Loucy (cell line): ENCODE data around the gene CC2D1A.
A peak's percentile ranks its signal among the peaks of the same experiment; 100 is the strongest.

Experiments
- H2AFZ ChIP-seq: fragments of 200-600 bp; sonication (generic); 2 replicates; pipeline ENCODE4 v1.6.0; 2016; ENCODE audit warnings: antibody characterized with exemption, mild to moderate bottlenecking, low read length, moderate library complexity
- H3F3A ChIP-seq: fragments of 200-600 bp; 2 replicates; pipeline ENCODE4 v1.6.0; 2016; ENCODE audit warnings: antibody characterized with exemption, low read depth, mild to moderate bottlenecking
- H3K27me3 ChIP-seq: fragments of 200-600 bp; sonication (generic); 2 replicates; pipeline ENCODE4 v1.6.1; 2014; ENCODE audit warnings: low read length, mild to moderate bottlenecking; ENCODE audit not compliant: insufficient read depth, poor library complexity, severe bottlenecking
- H3K36me3 ChIP-seq: fragments of 200-600 bp; sonication (generic); 2 replicates; pipeline ENCODE4 v1.6.1; 2016; ENCODE audit warnings: low read length; ENCODE audit not compliant: insufficient read depth
- H3K4me1 ChIP-seq: fragments of 200-600 bp; sonication (generic); 2 replicates; pipeline ENCODE4 v1.5.1; 2014; ENCODE audit warnings: low read length, mild to moderate bottlenecking; ENCODE audit not compliant: insufficient read depth, poor library complexity, severe bottlenecking
- H3K4me2 ChIP-seq: fragments of 200-600 bp; sonication (generic); 2 replicates; pipeline ENCODE4 v1.6.0; 2014; ENCODE audit warnings: antibody characterized with exemption, low read length, low read depth, mild to moderate bottlenecking; ENCODE audit not compliant: poor library complexity, severe bottlenecking
- H3K4me3 ChIP-seq: fragments of 200-600 bp; sonication (generic); 2 replicates; pipeline ENCODE4 v1.5.1; 2014; ENCODE audit warnings: low read length, mild to moderate bottlenecking, mixed read lengths; ENCODE audit not compliant: poor library complexity, severe bottlenecking
- H3K79me2 ChIP-seq: fragments of 200-600 bp; sonication (generic); 2 replicates; pipeline ENCODE4 v1.6.1; 2014; ENCODE audit warnings: low read length; ENCODE audit not compliant: insufficient read depth
- H3K9ac ChIP-seq: fragments of 200-600 bp; sonication (generic); 2 replicates; pipeline ENCODE4 v1.6.0; 2014; ENCODE audit warnings: mild to moderate bottlenecking, low read depth, low read length, moderate library complexity; ENCODE audit not compliant: poor library complexity, severe bottlenecking
- H3K9me2 ChIP-seq: fragments of 200-600 bp; sonication (generic); replicated peaks from 2 replicates; pipeline ENCODE4 v1.6.1; 2016; ENCODE audit warnings: low read depth, low read length, mixed read lengths
- H3K9me3 ChIP-seq: fragments of 200-600 bp; sonication (generic); 2 replicates; pipeline ENCODE4 v1.6.1; 2014; ENCODE audit warnings: mild to moderate bottlenecking, antibody characterized with exemption, low read length, low read depth; ENCODE audit not compliant: insufficient read depth
- H4K20me1 ChIP-seq: fragments of 200-600 bp; sonication (generic); 2 replicates; pipeline ENCODE4 v1.6.0; 2014; ENCODE audit warnings: antibody characterized with exemption, low read length, mild to moderate bottlenecking; ENCODE audit not compliant: insufficient read depth, poor library complexity, severe bottlenecking
- EZH2phosphoT487 ChIP-seq: fragments of 200-600 bp; IDR thresholded peaks from 2 replicates; pipeline ENCODE4 v1.6.1; 2018; ENCODE audit warnings: antibody characterized with exemption, mild to moderate bottlenecking, moderate library complexity, borderline replicate concordance
- TF ChIP-seq, protein P1 (sequence below): fragments of 200-600 bp; sonication (generic); conservative IDR thresholded peaks from 2 replicates; pipeline ENCODE4 v1.5.1; 2014; ENCODE audit warnings: mild to moderate bottlenecking, antibody characterized with exemption, low read length

CC2D1A gene

DNA sequence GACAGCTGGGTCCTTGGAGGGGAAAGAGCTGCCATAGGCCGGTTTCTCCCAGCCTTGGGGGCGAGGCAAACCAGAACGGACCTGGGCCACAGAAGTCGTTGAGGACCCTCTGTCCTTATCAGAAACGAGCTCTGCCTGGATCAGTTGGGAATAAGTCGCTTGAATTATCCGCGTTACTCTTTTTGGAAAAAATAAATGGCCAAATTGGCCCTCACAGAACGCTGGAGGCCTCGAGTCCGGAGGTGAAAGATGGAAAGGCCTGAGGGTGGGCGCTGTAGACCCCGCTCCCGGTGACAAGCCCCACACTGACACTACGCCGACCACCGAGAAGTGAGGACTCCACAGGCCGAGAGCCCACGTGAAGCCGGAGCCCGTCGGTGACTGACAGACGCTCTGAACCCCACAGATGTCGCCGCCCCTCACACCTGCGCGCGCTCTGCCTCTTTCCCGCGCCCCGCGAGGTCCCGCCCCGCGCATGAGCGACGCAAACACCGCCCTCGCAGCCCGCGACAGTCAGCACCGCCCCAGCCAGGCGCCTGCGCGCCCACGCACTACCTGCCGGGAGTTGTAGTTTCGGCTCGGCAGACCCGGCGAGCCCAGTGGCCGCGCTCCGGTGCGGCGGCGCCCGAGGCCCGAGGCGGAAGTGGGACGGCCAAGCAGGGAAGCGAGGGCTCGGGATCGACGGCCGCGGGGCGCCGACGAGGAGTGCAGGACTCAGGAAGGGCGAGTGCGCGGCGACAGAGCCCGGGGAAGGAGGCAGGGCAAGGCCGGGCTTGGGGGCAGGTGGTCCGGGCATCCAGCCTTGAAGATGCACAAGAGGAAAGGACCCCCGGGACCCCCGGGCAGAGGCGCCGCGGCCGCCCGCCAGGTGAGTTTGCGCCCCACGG is at the start of gene CC2D1A, which contains the start of gene BRME1:
TSS of gene CC2D1A (plus strand) at position 568 of the 887 bp plus-strand sequence. CDS start at position 809, 241 bp downstream.
TSS of gene BRME1 (minus strand) at position 484 of the 887 bp plus-strand sequence. CDS start 1,225 bp downstream, outside the sequence.
- peaks cover 25% of the 10 kb centered on the region for H3K4me1 ChIP-seq
- H3K9ac ChIP-seq = peak within 1 kb of the TSS; percentile 79
- peak within 1 kb of the TSS; percentile 55 for H2AFZ ChIP-seq
- H3K9me3 ChIP-seq = no peaks in the 10 kb centered on the region
- no peaks in the 10 kb centered on the region for H3K9me2 ChIP-seq
- H3K79me2 ChIP-seq = peaks cover 36% of the 10 kb centered on the region
- TF ChIP-seq EZH2phosphoT487 = no peak
- TF ChIP-seq, protein P1, sequence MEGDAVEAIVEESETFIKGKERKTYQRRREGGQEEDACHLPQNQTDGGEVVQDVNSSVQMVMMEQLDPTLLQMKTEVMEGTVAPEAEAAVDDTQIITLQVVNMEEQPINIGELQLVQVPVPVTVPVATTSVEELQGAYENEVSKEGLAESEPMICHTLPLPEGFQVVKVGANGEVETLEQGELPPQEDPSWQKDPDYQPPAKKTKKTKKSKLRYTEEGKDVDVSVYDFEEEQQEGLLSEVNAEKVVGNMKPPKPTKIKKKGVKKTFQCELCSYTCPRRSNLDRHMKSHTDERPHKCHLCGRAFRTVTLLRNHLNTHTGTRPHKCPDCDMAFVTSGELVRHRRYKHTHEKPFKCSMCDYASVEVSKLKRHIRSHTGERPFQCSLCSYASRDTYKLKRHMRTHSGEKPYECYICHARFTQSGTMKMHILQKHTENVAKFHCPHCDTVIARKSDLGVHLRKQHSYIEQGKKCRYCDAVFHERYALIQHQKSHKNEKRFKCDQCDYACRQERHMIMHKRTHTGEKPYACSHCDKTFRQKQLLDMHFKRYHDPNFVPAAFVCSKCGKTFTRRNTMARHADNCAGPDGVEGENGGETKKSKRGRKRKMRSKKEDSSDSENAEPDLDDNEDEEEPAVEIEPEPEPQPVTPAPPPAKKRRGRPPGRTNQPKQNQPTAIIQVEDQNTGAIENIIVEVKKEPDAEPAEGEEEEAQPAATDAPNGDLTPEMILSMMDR = no peak
- no peaks in the 10 kb centered on the region for H3K36me3 ChIP-seq
- no peaks in the 10 kb centered on the region for H3F3A ChIP-seq
- peaks cover 1% of the 10 kb centered on the region for H4K20me1 ChIP-seq
- H3K4me2 ChIP-seq = peak within 1 kb of the TSS; percentile 80
- H3K4me3 ChIP-seq = peak within 1 kb of the TSS; percentile 83
- no peaks in the 10 kb centered on the region for H3K27me3 ChIP-seq

DNA sequence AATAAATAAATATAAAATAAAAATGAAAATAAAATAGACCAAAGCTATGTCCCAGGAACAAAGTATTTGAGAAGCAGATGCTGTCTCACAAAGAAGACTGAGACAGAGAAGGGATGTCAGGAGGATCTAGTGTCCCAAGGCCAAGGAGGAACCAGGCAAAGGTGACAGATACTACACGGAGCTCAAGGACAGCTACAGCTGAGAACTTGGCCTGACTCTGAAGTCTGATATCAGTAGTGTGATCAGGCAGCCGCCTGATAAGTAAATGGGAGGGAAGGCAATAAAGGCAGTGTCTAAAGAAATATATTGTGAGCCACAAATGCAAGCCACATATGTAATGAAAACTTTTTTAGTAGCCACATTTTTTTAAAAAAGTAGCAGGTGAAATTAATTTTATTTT is 49.5 kb upstream of the CC2D1A start:
- Histone ChIP-seq H3K4me3 (no peak overlapping the region), H3K79me2 (no peaks in the 10 kb centered on the region), H3K9me3 (no peaks in the 10 kb centered on the region), H3K36me3 (no peaks in the 10 kb centered on the region), H3K4me2 (no peak overlapping the region), H3K9me2 (no peaks in the 10 kb centered on the region), H3K4me1 (peaks cover 4% of the 10 kb centered on the region), H3K27me3 (no peaks in the 10 kb centered on the region), H2AFZ (no peak overlapping the region), H4K20me1 (no peaks in the 10 kb centered on the region), H3F3A (no peaks in the 10 kb centered on the region), H3K9ac (no peak overlapping the region)
- TF ChIP-seq, protein P1 = no peak
- TF ChIP-seq EZH2phosphoT487 = no peak

DNA sequence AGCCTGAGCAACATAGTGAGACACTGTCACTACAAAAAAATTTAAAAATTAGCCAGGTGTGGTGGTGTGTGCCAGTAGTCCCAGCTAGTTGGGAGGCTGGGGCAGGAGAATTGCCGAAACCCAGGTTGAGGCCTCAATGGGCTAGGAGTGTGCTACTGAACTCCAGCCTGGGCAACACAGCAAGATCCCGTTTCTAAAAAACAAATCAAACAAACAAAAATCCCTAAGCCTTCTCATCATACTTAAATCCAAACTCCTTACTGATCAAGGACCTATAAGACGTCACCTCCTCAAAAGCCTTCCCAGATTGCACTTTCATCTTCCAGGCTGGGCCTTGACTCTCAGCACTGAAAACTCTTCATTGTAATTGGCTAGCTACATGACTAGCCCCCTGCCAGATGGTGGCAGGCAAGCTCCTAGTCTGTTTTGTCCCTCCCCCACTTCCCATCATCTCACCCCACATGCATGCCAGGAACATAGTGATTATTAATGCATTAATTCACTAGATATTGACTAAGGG is 46.6 kb upstream of the CC2D1A start:
- no peaks in the 10 kb centered on the region for H3K36me3 ChIP-seq
- no peak for TF ChIP-seq EZH2phosphoT487
- TF ChIP-seq, protein P1 = peak; percentile 42
- H3F3A ChIP-seq = peaks cover 18% of the 10 kb centered on the region
- no peaks in the 10 kb centered on the region for H3K27me3 ChIP-seq
- no peaks in the 10 kb centered on the region for H3K9me2 ChIP-seq
- peaks cover 24% of the 10 kb centered on the region for H3K4me1 ChIP-seq
- no peak overlapping the region for H3K4me3 ChIP-seq
- no peak overlapping the region for H3K4me2 ChIP-seq
- H4K20me1 ChIP-seq = no peaks in the 10 kb centered on the region
- no peaks in the 10 kb centered on the region for H3K79me2 ChIP-seq
- H3K9me3 ChIP-seq = no peaks in the 10 kb centered on the region
- no peak overlapping the region for H2AFZ ChIP-seq
- H3K9ac ChIP-seq = no peak overlapping the region
